ENCODE measurements around the gene ARHGEF10L.

Gene ARHGEF10L

DNA sequence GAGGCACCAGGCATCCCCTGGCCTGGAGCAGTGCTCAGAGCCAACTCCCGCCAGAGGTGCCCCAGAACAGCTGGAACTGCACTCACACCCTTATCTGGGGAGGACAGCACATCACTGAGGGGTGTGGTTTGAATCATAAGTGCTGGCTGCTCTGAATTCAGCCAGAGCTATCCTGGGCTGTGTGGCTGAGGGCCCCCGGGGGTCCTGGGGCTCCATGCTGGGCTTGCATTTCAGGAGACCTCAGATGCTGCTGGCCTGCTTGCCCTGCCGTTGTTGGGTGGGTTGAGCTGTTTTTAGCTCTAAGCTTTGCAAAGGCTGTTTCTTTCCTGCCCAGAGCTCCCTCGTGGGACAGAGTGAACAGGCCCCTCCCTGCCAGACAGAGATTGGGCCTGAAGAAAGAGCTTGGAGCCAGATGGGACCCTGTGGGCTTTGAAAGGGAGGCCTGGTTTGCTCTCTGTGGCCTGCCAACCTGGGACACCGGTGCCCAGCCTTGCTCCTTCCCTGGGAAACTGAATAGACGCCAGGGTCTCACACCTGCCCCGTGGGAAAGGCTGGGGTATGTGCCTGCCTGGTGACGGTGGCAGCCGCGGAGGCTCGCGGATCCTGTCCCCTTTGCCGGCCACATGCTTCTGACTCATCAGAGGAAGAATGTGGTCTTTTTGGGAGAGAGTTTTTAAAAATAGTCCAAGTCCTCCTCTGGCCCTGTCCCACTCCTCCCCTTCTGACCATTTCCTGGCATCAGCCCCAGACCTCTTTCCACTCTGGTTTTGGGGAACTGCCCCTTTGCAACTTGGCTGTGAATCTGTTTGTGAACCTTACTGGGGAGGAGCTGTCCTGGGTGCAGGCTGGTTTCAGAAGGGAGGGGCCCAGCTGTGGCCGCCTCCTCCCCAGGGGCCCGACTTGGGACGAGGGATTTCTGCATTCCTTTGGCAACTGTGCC is 30.0 kb downstream of the ARHGEF10L start:
- DNase-seq (ENCODE audit: low read depth), result peak; percentile 98

DNA sequence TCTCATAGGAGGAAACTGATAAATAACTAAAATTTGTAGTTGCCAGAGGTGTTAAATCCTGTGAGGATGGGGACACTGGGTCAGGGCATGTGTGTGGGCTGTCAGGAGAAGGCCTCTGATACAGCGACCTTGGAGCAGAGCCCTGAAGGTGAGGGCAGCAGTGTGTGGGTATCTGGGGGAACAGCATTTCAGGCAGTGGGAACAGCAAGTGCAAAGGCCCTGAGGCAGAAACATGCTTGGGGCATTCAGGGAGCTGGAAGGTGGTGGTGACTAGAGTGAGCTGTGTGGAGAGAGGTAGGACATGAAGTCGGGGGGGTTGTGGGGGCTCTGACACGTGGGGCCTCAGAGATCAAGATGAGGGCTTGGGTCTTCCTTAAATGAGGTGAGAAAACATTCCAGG is 30.7 kb downstream of the ARHGEF10L start:
- DNase-seq (ENCODE audit: low read depth), result no peak

DNA sequence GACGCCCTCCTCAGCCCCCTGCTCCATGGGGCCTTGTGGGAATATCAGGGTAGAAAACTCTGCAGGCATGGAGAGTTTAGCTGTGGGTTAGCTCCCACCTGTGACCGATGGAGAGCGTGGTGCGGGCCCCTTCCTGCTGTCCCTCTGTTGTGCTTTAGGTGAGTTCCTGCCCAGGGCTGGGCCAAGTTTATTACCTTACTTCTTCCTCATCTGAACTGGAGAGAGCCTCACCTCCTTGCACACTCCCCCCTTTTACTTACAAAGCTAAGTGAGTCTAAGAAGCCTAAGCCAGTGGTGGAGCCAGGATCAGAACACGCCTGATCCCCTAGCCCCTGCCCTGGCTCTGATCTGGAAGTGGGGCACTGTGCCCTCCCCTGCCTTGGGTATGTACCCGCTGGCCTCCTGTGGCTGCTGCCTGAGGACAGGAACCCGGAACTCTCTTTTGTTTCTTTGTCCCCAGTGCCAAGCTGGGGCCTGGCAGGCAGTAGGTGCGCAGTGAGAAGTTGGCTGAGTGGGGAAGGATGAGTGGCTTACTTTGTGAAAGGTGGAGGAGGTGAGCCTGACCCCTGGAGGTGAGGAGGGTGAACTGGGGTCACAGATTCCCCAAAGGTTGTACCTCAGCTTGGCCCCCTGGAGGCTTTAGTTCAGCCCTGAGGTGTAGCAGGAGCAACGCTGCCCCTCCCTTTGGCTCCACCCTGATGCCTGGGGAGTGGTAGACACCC is 32.9 kb downstream of the ARHGEF10L start:
- DNase-seq (ENCODE audit: low read depth), result no peak

DNA sequence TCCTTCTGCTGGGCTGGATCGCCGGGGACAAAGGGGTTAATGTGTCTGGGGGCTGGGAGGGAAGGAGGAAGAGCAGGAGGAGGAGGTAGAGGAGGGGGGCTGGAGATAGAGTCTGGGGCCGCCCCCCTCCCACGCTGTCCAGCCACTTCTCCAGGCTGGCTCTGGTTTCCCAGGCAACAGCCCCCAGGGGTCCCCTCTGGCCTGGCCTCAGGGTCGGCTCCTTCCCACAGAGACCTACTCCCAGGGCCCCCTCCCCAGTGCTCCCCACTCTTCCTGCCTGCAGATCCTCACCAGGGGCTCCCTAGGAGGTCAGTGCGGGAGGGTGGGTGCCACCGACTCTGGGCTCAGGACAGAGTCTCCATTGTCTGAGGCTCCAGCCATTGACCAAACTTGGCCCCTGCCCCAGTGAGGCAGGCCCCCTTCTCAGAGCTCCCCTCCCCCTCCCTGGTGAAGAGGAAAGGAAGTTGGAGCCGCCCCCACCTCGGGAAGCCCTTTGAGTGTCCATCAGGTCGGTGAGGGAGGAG is 34.1 kb downstream of the ARHGEF10L start:
- DNase-seq (ENCODE audit: low read depth), result no peak

DNA sequence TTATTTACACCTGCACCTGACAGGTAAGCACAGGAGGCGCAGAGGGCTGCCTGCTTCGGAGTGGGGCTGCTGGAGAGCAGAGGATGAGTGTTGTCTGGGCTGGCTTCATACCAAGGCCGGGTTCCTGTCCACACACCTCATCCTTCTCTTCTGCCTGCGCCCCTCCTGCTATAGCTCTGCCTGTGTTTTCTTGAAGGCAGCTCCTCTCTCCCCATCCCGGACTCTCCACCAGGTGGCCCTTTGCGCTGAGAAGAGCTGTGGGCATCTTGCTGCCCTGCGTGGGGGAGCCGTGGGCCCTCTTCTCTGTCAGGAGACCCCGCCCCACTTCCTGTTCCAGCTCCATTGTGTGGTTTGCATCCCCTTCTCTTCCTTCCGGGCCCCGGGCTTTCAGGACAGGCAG is 35.0 kb downstream of the ARHGEF10L start:
- no peak for DNase-seq (ENCODE audit: low read depth)

DNA sequence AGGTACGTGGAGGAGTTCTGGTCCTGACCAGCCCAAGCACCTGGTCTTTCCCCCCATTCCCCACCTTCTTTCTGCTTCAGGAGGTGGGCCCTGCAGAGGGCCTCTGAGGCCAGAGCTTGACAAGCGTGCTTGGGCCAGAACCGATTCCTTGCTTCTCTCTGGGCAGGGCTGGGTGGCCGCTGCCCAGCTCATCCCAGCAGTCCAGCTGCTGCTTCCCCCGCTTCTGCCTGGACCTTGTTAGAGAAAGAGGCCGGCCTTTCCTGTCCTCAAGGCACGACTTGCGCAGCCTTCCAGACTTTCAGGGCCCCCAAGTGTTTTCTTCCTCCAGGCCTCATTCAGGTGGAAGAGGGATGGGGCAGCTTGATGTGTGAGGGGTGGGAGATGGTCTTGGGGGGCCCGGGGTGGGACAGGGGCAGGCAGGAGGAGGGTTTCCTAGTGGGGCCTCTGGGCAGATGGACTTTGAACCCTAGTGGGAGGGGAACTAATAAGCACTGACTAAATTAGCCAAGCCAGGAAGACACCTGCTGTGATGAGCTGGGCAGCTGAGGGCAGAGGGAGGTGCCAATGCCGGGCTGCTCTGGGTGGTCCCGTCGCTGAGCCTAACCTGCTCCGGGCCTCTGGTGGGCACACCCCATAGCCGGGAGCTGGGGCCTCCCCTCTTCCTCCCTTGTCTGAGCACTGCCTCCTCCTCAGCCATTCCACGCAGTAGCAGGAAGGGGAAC is 36.5 kb downstream of the ARHGEF10L start:
- no peak for DNase-seq (ENCODE audit: low read depth)

DNA sequence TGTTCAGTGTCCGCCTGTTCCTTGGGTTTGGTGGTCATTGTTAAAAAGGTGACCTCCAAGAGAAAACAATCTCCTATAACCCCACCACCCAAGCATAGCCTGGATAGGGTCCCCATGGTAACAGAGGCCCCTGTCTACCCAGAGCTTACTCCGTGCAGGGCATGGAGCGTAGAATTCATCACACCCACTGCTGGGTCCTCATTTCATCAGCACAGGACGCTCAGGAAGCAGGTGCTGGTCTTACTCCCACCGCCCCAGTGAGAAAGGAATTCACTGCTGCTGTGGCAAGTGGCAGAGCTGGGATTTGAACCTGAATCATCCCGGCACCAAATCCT is 37.0 kb downstream of the ARHGEF10L start:
- DNase-seq (ENCODE audit: low read depth), result no peak

DNA sequence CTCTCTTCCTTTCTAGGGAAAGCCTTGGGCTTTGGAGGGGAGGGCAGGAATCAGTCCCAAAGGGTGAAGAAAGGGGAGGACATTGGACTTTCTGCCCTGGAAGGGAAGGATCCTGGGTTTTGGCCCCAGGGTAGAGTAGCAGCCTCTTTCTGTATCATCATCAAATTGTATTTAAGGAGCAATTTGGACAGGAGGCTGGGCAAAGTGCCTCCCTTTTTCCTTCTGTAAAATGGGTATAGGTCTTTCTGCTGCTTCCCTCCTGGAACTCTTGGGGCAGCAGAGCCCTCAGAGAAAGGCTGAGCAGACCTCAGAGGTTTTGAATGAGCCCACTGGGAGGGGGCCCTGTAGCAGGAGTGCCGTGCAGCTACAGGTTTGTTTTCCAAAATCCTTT is 38.4 kb downstream of the ARHGEF10L start:
- no peak for DNase-seq (ENCODE audit: low read depth)

DNA sequence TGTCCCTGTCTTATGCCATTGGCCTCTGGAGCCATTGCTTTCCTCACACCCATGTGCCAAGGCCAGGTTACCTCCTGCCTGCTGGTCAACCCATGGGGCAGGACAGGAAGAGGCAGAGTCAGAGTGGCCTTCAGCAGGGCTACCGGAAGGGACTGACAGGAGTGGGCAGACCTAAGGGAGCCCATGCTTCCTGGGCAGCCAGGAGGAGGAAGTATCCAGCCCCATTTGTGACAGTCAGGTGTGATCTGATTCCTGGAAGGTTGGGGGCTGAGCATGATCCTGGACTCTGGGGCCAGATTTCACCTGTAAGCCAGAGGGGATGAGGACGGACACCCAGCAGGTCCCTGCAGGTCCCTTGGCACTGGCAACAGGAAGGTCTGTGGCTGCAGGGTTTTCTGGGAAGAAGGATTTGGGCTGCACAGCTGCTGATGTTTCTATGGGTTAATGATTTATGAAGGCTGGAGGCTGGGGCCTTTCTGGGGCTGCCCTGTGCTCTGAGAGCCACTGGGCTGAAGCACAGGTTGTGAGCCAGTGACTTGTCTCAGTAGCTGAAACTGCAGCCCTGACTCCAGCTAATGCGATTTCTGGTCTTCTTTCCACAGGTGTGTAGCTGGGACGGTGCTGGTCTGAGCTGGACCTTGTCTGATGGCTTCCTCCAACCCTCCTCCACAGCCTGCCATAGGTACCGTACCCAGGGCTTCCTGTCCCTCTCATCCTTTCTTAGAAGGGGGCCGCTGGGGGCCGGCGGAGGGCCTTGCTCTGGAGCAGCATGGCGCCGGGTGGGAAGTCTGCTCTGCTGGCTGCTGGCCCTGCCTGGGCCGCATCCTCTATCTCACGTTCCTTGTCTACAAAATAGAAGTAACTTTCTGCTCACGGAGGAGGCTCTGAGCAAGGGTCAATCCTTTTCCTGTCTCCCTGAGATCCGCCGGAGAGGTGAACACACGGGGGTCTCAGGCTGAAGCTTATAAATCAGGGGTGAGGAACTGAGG is 40.7 kb downstream of the ARHGEF10L start:
- DNase-seq (ENCODE audit: low read depth), result no peak

DNA sequence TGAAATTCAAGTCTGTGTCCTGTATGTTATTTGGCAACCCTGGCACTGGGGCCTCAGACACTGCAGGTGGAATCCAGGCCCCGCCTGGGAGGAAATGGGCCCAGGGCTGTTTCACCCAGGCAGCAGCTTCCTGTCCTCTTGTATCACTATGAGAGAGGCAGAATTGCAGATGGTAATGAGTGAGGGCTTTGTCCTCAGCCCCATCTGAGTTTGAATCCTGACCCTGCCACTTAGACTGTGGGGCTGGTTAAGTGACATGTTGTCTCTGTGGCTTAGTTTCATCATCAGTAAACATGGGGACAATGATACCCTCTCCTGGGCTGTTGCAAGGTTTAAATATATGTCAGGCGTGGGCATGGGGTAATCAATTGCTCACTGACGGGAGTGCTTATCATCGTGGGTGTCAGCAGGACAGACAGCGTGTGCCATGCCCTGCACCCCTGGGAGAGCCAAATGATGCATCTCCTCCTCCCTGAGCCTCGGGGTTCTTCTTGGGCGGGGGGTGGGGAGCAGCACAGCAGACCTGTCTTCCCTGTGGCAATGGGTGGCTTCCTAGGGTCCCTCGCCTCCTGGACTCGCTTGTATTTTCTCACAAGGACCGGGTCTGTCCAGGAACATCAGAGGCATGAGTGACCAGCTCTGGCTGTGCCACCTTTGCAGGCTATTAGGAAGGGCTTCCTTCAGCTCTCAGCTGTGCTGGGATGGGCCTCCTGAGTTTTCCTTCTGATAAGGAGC is 42.1 kb downstream of the ARHGEF10L start:
- DNase-seq (ENCODE audit: low read depth), result no peak

DNA sequence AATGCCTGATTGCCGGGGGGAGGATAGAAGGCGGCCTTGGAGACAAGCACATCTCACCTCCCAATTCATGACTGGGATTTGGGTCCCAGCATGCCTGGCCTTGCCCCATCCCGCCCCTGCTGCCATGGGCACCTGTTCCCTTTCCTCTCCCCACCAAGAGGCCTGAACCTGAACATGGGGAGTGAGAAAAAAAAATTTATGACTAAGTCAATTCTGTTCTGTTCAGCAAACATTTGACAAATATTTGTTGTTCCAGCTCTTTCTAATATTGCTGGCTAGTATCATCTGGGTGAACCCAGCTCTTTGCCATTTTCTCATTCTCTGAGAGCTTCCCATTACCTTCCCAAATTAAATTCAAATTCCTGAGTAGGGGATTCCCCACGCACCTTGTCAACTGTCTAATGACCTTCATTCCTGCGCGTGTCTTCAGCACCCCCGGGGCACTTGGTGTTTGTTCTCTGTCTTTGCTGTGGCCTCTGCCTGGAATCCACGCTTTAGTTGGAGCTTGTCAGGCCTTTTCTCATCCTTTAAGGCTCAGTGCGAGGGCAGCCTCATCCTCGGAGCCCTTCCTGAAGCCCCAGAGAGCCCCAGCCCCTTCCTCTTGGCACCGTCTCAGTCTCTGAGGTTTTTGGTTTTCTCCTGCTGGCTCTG is 42.8 kb downstream of the ARHGEF10L start:
- DNase-seq (ENCODE audit: low read depth), result no peak

DNA sequence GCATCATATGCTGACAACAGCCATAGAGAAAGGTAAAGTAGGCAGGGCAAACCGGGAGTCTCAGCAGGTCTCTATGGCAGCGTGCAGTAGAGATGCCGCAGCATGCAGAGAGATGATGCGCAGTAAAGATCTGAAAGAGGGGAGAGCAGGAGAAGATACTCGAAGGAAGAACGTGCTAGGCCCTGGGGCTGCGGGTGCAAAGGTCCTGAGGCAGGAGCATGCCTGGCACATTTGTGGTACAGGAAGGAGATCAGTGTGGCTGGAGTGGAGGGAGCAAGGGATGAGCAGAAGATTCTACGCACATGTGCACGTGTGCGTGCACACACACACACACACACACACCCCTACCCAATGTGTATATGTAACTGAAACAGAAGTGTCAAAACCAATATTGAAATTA is 45.0 kb downstream of the ARHGEF10L start:
- no peak for DNase-seq (ENCODE audit: low read depth)

DNA sequence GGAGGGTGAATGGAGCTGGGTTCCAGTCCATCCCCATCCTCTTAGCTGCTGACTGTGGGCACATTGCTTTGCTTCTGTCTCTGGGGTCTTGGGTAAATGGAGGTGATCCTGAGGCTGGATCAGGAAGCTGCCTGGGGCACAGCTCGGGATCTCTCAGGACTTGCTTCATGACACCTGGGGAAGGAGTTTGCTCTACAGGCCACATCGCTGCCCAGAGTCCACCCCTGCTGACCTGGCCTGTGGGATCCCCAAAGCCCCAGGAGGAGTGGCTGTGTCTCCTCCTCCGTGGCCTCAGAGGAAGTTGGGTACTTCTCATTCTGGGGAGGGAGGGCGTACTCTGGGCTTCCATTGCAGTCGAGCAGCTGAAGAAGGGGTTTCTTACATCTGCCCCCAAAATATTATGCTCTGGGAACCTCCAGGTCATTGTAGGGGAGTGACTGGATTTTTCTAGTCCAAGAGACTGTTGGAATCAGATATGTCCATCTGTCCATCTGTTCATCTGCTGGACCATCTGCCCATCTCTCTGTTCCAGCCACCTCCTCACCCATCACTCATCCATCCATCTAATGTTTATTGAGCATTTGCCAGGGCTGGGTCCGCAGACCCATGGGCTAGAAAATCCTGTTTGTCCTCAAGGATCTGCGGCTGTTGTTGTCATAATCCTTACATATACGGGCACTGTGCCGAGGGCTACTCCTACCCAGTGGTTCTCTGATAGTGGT is 45.9 kb downstream of the ARHGEF10L start:
- DNase-seq (ENCODE audit: low read depth), result no peak

DNA sequence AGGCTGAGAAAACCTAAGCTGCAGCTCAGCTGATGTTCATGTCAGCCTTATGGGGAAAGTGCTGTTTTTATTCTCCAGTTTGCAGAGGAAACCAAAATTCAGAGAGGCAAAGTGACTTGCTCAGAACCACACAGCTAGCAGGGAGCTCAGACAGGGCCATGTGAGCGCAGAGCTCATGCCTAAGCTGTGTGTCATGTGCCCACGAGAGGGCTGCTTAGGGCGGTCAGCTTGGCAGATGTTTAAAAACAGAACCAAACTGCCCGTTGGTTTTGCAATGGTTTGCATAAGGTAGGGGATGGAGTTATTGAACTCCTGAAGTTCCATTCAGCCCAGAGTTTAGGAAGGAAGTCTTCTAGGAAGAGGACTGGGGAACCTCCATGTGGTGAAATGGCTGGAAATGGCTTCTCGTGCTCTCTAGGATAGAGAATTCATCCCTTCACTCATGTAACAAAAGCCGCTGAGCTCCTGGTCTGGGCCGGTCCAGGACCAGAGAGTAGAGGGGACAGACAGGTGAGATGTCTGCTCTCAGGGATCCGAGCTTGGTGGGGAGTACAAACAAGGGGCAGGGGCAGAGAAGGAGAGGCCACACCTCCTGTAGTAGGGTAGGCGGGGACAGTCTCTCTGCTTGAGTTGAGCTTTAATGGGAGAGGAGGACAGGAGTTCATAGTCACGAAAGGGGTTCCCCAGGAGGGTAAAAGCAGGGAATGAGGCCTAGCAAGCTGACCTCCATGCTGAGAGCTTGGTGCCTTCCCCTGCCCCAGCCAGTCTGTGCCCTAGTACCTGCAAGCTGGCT is 46.9 kb downstream of the ARHGEF10L start:
- peak; percentile 91 for DNase-seq (ENCODE audit: low read depth)

DNA sequence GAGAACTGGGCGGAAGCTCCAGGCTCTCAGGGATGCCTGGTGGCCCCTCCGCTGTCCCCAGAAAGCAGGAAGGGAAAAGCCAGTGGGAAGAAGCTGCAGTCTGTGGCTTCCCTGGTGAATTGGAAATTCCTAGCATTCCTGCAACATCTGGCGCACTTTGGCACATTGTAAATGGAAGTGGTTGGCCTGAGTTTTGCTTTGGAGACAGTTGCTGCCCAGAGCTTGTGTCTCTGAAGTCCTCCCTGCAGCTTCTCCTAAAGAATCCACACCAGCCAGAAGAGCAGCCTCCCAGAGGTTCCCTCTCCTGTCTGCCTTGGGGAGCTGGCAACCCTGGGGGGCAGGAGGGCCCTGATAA is 48.2 kb downstream of the ARHGEF10L start:
- peak; percentile 95 for DNase-seq (ENCODE audit: low read depth)

DNA sequence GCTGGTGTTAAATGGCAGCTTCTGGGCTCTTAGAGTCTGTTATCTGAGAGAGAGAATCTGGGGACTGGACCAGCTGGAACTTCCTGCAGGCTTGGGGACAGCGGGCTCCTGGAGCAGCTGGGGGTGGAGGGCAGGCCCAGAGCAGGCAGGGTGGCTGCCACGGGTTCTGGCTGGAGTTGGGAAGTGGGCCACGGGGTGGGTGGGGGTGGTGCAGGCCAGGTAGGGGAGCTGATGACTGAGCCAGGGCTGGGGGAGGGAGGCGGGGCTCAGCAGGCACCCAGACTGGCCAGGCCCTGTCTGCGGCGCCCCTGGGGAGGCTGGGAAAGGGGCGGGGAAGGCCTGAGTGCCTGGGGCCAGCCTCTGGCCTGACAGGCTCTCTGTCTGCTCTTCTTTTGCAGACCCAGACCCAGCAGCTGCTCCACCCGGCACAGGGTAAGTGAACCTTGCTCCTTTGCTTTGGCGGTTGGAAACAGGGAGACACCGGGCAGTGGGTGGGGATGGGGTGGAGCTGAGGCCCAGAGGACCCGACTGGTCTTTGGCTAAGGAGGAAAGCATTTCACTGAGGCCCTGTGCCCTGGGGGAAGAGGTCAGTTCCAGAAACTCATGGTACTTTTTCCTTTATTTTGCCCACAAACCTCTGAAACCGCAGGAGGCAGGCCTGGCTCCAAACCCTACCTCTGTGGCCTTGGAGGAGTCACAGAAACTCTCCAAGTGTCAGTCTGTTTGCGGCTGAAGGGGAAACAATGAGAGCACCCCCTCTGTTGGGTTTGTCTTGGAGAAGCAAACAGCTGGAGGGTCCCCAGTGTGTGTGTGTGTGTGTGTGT is 48.8 kb downstream of the ARHGEF10L start:
- DNase-seq (ENCODE audit: low read depth), result peak; percentile 85

DNA sequence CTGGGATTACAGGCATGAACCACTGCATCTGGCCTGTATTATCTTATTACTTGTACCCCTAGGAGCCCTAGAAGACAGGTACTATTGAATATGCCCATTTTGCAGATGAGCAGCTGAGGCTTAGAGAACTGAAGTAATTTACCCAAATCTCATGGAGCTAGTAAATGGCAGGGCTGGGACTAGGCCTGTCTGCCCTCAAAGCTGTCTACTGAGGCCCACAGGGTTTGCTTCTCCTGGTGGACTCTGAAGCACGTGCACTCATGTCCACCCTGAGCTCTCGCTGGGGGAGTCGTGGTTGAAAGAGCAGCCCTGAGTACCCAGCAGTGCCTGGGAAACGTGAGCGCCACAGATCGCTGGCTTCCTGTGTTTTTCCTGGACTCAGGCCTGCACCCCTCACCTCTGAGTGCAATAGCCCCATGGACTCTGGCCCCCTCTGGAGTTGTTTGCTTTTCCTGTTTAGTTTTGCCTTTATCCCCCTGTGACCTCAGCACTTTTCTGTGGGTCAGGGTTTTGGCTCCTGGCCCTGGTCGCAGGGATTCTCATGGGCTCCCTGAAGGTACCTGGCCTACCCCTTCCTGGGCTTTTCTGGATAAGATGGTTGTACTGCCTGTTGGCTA is 52.4 kb downstream of the ARHGEF10L start:
- DNase-seq (ENCODE audit: low read depth), result no peak

Measured in EH (cell line).